Measurements from ENCODE around the gene SHLD1.

DNA sequence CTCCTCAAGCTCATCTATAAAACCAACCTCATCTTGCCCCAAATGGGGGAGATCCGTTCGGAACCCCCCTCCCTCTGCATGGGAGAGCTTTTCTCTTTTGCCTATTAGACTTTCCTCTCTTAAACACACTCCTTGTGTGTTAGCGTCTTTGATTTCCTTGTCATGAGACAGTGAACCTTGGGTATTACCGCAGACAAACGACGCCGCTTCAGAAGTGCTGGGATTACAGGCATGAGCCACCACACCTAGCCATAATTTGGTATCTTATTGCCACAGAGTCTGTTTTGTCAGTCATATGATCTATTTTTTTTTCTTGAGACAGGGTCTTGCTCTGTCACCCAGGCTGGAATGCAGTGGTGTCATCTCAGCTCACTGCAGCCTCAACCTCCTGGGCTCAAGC lies 3.6 kb downstream of the SHLD1 start:
- TF ChIP-seq CTCF (IDR thresholded peaks at IDR 0.05) (no peak), POLR2A (IDR thresholded peaks at IDR 0.05) (no peak)
